Tibial nerve (tissue), 3 donors: Measurements from ENCODE around the gene NF2.

ENCODE experiments used
- CTCF ChIP-seq, 5 experiments: fragments of 200-600 bp in 3 of 5; fragments of 450-650 bp in 2 of 5; sonication (generic) in 3 of 5; IDR thresholded peaks; one replicate each; pipeline ENCODE4 v1.5.1; 2016 to 2019; ENCODE audit warnings: antibody characterized with exemption in 5 of 5, mild to moderate bottlenecking in 3 of 5, moderate library complexity in 2 of 5
- POLR2A ChIP-seq, 2 donors: fragments of 450-650 bp; IDR thresholded peaks; one replicate each; pipeline ENCODE4 v1.6.1; 2017; ENCODE audit warnings: antibody characterized with exemption in 2 of 2, mild to moderate bottlenecking in 2 of 2, moderate library complexity in 2 of 2

- TF ChIP-seq POLR2A (IDR thresholded peaks at IDR 0.05) (no peak), CTCF (IDR thresholded peaks at IDR 0.05) (no peak)
Measured at GRCh38 chr22:29693671-29694070, 90.2 kb downstream of the NF2 start.
